GM12878 (cell line): ENCODE measurements around the gene TRABD2B. TPM values are rescaled to one million over a fixed set of nuclear protein-coding genes. Genes with fewer than 3 reads are reported as not detected.

Experiments used
- ATAC-seq: fragments of 200-7000 bp; cut with Tn5 transposase; 3 replicates; pipeline ENCODE4 v1.9.1; 2020; ENCODE audit warnings: mild to moderate bottlenecking, moderate library complexity
- BruUV-seq: library from RNA; stranded (reverse); fragments of 400-500 nt; replicated peaks from 2 replicates; lab custom pipeline; 2021; lab: Mats Ljungman, UMichigan
- CTCF ChIA-PET: fragments of 300-600 bp; sonication (Branson Sonifier 250); formaldehyde crosslinking; extraction: SDS; loops from one replicate; lab custom pipeline; 2021; ENCODE audit warnings: inconsistent platforms; lab: Yijun Ruan, JAX
- POLR2A ChIA-PET: fragments of 350-600 bp; formaldehyde crosslinking; extraction: SDS; loops from one replicate; lab custom pipeline; 2021; ENCODE audit warnings: inconsistent platforms; lab: Charles Lee
- RAD21 ChIA-PET: fragments of 300-600 bp; sonication (Branson Sonifier 250); formaldehyde crosslinking; loops from one replicate; lab custom pipeline; 2023; ENCODE audit warnings: antibody characterized with exemption; ENCODE audit not compliant: unreplicated experiment; lab: Charles Lee
- SMC1A ChIA-PET: fragments of 300-600 bp; sonication (Branson Sonifier 250); formaldehyde crosslinking; loops from one replicate; lab custom pipeline; 2023; ENCODE audit not compliant: unreplicated experiment, uncharacterized antibody; lab: Charles Lee
- DNase-seq: peaks from one replicate; pipeline ENCODE4 v3.0.0-alpha.2; 2011; ENCODE audit warnings: low read depth, low spot score
- FAIRE-seq: peaks from 3 replicates; lab custom pipeline; 2011; peaks lifted over from hg19 to GRCh38; lab: Jason Lieb, UNC
- H2AFZ ChIP-seq: 2 replicates; pipeline ENCODE4 v1.6.0; 2011; ENCODE audit warnings: low read depth, low read length, control low read depth; ENCODE audit not compliant: control insufficient read depth
- H3K27ac ChIP-seq: 2 replicates; pipeline ENCODE4 v1.5.1; 2011; ENCODE audit warnings: control low read depth; ENCODE audit not compliant: control insufficient read depth, insufficient read depth
- H3K27me3 ChIP-seq, 2 experiments: replicated peaks in 1 of 2; 2 replicates each; pipeline versions ENCODE4 v1.6.0 to v1.6.1; 2011; ENCODE audit warnings: low read length in 1 of 2; ENCODE audit not compliant: control insufficient read depth in 2 of 2, insufficient read depth in 2 of 2
- H3K36me3 ChIP-seq, 2 experiments: 2 replicates each; pipeline ENCODE4 v1.5.1; 2011; ENCODE audit warnings: low read length in 1 of 2; ENCODE audit not compliant: control insufficient read depth in 2 of 2, insufficient read depth in 2 of 2
- H3K4me1 ChIP-seq: 2 replicates; pipeline ENCODE4 v1.6.1; 2011; ENCODE audit warnings: mild to moderate bottlenecking, low read length, moderate library complexity, mixed read lengths; ENCODE audit not compliant: control insufficient read depth, insufficient read depth
- H3K4me2 ChIP-seq: 2 replicates; pipeline ENCODE4 v1.6.0; 2011; ENCODE audit warnings: control low read depth; ENCODE audit not compliant: control insufficient read depth, insufficient read depth
- H3K4me3 ChIP-seq: fragments of 200-600 bp; sonication (generic); 2 replicates; pipeline ENCODE4 v1.5.1; 2016
- H3K79me2 ChIP-seq: 2 replicates; pipeline ENCODE4 v1.6.0; 2011; ENCODE audit warnings: low read length; ENCODE audit not compliant: control insufficient read depth, insufficient read depth
- H3K9ac ChIP-seq: 2 replicates; pipeline ENCODE4 v1.8.0; 2011; ENCODE audit warnings: low read length, control low read depth, mixed read lengths; ENCODE audit not compliant: control insufficient read depth, insufficient read depth
- H3K9me3 ChIP-seq: replicated peaks from 3 replicates; pipeline ENCODE4 v1.5.1; 2011; ENCODE audit warnings: mild to moderate bottlenecking, low read length; ENCODE audit not compliant: control insufficient read depth, insufficient read depth
- H4K20me1 ChIP-seq: 2 replicates; pipeline ENCODE4 v1.6.0; 2011; ENCODE audit not compliant: control insufficient read depth, insufficient read depth
- ASH2L ChIP-seq: fragments of 300-600, 200-600 bp; sonication (generic); IDR thresholded peaks from 2 replicates; pipeline ENCODE4 v1.6.1; 2017; ENCODE audit warnings: low read depth, mild to moderate bottlenecking, borderline replicate concordance
- BCL11A ChIP-seq: IDR thresholded peaks from 2 replicates; pipeline ENCODE4 v1.6.1; 2011; ENCODE audit warnings: low read depth, low read length
- BCLAF1 ChIP-seq: fragments of 450-650 bp; IDR thresholded peaks from 2 replicates; pipeline ENCODE4 v1.6.1; 2017; ENCODE audit warnings: antibody characterized with exemption, mild to moderate bottlenecking, moderate library complexity
- MLLT1 ChIP-seq: fragments of 450-650 bp; IDR thresholded peaks from 2 replicates; pipeline ENCODE4 v1.6.1; 2016; ENCODE audit warnings: mild to moderate bottlenecking
- NFXL1 ChIP-seq: fragments of 450-650 bp; IDR thresholded peaks from 2 replicates; pipeline ENCODE4 v1.6.1; 2017; ENCODE audit warnings: antibody characterized with exemption, mild to moderate bottlenecking, borderline replicate concordance
- NFYB ChIP-seq: IDR thresholded peaks from 2 replicates; pipeline ENCODE4 v1.6.1; 2011; ENCODE audit warnings: low read depth, mild to moderate bottlenecking, low read length, improper control_type of control experiment, moderate library complexity; ENCODE audit not compliant: insufficient read depth
- SMAD5 ChIP-seq: IDR thresholded peaks from 2 replicates; pipeline ENCODE4 v1.6.1; 2016; ENCODE audit warnings: antibody characterized with exemption, low read depth
- SREBF2 ChIP-seq: IDR thresholded peaks from 2 replicates; pipeline ENCODE4 v1.6.1; 2012; ENCODE audit warnings: mild to moderate bottlenecking, low read length
- TCF3 ChIP-seq: IDR thresholded peaks from 2 replicates; pipeline ENCODE4 v1.6.1; 2012; ENCODE audit warnings: low read depth, mild to moderate bottlenecking, low read length, borderline replicate concordance; ENCODE audit not compliant: insufficient read depth
- YBX1 ChIP-seq: fragments of 450-650 bp; IDR thresholded peaks from 2 replicates; pipeline ENCODE4 v1.6.1; 2016; ENCODE audit warnings: antibody characterized with exemption
- ZBTB40 ChIP-seq: fragments of 450-650 bp; IDR thresholded peaks from 2 replicates; pipeline ENCODE4 v1.6.1; 2016; ENCODE audit warnings: mild to moderate bottlenecking, moderate library complexity, borderline replicate concordance
- ZNF384 ChIP-seq: IDR thresholded peaks from 2 replicates; pipeline ENCODE4 v1.6.1; 2012; ENCODE audit warnings: low read depth, mild to moderate bottlenecking, low read length, improper control_type of control experiment, borderline replicate concordance
- WGBS: methylation state at CpG from one replicate; pipeline ENCODE4 v1.1.6; 2016; ENCODE audit warnings: low lambda C conversion rate; ENCODE audit not compliant: insufficient replicate concordance, insufficient coverage; ENCODE audit errors: missing lambda C conversion rate; 5-methylcytosine and 5-hydroxymethylcytosine counted together
- in situ Hi-C: fragments of 300-500 bp; cut with MboI; formaldehyde crosslinking; loops from 9 replicates; pipeline ENCODE4 v1.14.3; 2018; ENCODE audit warnings: mixed read lengths
- intact Hi-C: fragments of 100-400 bp; cut with micrococcal nuclease; formaldehyde crosslinking; loops from one replicate; pipeline ENCODE4 v1.14.2; 2022; ENCODE audit not compliant: unreplicated experiment
- polyA plus RNA-seq, 11 experiments: library from polyadenylated mRNA; depleted of rRNA in 4 of 11; unstranded in 6 of 11; stranded (reverse) in 5 of 11; fragments of >200 nt; fragmentation: Nextera tagmentation in 4 of 11; fragmentation: Illumina TruSeq in 1 of 11; extraction: Ambion mirVana in 4 of 11; extraction: Trizol in 1 of 11; gene quantifications; 1 replicate in 1 of 11; 2 replicates in 10 of 11; pipeline versions ENCODE4 v1.2.1 to v1.2.3, GENCODE V29; 2011 to 2016; ENCODE audit warnings: inconsistent platforms in 2 of 11, missing spikeins in 2 of 11, low read depth in 1 of 11
- total RNA-seq, 4 experiments: library from RNA; depleted of rRNA in 3 of 4; stranded (reverse); fragments of >200 nt in 3 of 4; fragmentation: Illumina TruSeq in 1 of 4; extraction: Trizol in 1 of 4; gene quantifications; 2 replicates each; pipeline versions ENCODE4 v1.2.1 to v1.2.3, GENCODE V29; 2013 to 2021
- TF ChIP-seq, protein P1 (sequence below): fragments of 450-650 bp; formaldehyde crosslinking; IDR thresholded peaks from 2 replicates; pipeline ENCODE4 v1.4.0; 2020; ENCODE audit warnings: mild to moderate bottlenecking, moderate library complexity

The TRABD2B gene
- total and polyA plus RNA-seq, 10 of the 15 experiments (the other 5 are each of a cell fraction or from before 2014, with no cell fraction given): not detected

GRCh38 chr1:47819574-47819888 lies 177.7 kb downstream of the TRABD2B start:
- ChIA-PET RAD21 (no interaction called here), POLR2A (no interaction called here), CTCF (no interaction called here), SMC1A (no interaction called here)
- Histone ChIP-seq H3K9ac (no peak overlapping the region), H3K4me2 (no peak overlapping the region), H3K4me1 (no peaks in the 10 kb centered on the region), H3K27me3 (peaks cover 0 to 8% of the 10 kb centered on the region in 2 experiments; a peak in 2 of 4 replicates), H3K9me3 (no peaks in the 10 kb centered on the region), H3K79me2 (no peaks in the 10 kb centered on the region), H3K27ac (no peak overlapping the region), H2AFZ (no peak overlapping the region), H3K4me3 (no peak overlapping the region), H4K20me1 (no peaks in the 10 kb centered on the region), H3K36me3 (no peaks in the 10 kb centered on the region)
- ATAC-seq (no peak), FAIRE-seq (no peak), DNase-seq (no peak)
- in situ Hi-C loops (no loop called here), intact Hi-C loops (no loop called here)
- no TSS peak for BruUV-seq
- 44% methylated on average over 9 of the region's 9 CpGs for WGBS
- TF ChIP-seq YBX1 (no peak), TCF3 (no peak), BCL11A (no peak), SMAD5 (no peak), BCLAF1 (no peak), ASH2L (no peak), ZNF384 (no peak), SREBF2 (no peak), ZBTB40 (no peak), NFXL1 (no peak), MLLT1 (no peak), NFYB (no peak)
- TF ChIP-seq, protein P1, sequence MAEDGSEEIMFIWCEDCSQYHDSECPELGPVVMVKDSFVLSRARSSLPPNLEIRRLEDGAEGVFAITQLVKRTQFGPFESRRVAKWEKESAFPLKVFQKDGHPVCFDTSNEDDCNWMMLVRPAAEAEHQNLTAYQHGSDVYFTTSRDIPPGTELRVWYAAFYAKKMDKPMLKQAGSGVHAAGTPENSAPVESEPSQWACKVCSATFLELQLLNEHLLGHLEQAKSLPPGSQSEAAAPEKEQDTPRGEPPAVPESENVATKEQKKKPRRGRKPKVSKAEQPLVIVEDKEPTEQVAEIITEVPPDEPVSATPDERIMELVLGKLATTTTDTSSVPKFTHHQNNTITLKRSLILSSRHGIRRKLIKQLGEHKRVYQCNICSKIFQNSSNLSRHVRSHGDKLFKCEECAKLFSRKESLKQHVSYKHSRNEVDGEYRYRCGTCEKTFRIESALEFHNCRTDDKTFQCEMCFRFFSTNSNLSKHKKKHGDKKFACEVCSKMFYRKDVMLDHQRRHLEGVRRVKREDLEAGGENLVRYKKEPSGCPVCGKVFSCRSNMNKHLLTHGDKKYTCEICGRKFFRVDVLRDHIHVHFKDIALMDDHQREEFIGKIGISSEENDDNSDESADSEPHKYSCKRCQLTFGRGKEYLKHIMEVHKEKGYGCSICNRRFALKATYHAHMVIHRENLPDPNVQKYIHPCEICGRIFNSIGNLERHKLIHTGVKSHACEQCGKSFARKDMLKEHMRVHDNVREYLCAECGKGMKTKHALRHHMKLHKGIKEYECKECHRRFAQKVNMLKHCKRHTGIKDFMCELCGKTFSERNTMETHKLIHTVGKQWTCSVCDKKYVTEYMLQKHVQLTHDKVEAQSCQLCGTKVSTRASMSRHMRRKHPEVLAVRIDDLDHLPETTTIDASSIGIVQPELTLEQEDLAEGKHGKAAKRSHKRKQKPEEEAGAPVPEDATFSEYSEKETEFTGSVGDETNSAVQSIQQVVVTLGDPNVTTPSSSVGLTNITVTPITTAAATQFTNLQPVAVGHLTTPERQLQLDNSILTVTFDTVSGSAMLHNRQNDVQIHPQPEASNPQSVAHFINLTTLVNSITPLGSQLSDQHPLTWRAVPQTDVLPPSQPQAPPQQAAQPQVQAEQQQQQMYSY: no peak
